HG02571 (cell line): ENCODE data around the gene NRL.
"Not testable (repeated sequence)": the region's sequence is repeated elsewhere in the genome, so short reads cannot be mapped to it uniquely, and the experiment has no call there.

Experiments
- ATAC-seq: cut with Tn5 transposase; IDR thresholded peaks from one replicate; pipeline ENCODE4 v1.9.1; 2021; ENCODE audit warnings: mild to moderate bottlenecking, moderate library complexity; ENCODE audit not compliant: unreplicated experiment

Gene NRL

DNA sequence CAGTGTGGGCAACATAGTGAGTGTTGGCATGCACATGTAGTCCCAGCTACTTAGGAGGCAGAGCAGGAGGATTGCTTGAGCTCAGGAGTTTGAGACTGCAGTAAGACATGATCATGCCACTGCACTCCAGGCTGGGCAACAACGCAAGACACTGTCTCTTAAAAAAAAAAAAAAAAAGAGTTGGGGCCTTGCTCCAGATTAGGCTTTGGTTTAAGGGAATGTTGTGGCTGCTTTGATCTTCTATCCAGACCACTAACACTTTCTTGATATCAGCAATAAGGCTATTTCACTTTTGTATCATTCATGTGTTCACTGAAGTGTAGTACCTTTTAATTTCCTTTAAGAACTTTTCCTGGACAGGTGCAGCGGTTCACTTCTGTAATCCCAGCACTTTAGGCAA is 12.9 kb upstream of the NRL start:
- no peak for ATAC-seq

DNA sequence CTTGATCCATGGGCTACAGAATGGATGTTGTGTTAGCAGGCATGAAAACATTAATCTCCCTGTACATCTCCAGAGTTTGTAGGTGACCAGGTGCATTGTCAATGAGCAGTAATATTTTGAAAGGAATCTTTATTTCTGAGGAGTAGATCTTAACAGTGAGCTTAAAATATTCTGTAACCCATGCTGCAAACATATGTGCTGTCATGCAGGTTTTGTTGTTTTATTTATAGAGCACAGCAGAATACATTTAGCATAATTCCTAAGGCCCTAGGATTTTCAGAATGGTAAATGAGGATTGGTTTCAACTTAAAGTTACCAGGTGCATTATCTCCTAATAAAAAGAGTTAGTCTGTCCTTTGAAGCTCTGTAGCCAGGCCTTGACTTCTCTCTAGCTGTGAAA is 12.2 kb upstream of the NRL start:
- ATAC-seq = no peak

DNA sequence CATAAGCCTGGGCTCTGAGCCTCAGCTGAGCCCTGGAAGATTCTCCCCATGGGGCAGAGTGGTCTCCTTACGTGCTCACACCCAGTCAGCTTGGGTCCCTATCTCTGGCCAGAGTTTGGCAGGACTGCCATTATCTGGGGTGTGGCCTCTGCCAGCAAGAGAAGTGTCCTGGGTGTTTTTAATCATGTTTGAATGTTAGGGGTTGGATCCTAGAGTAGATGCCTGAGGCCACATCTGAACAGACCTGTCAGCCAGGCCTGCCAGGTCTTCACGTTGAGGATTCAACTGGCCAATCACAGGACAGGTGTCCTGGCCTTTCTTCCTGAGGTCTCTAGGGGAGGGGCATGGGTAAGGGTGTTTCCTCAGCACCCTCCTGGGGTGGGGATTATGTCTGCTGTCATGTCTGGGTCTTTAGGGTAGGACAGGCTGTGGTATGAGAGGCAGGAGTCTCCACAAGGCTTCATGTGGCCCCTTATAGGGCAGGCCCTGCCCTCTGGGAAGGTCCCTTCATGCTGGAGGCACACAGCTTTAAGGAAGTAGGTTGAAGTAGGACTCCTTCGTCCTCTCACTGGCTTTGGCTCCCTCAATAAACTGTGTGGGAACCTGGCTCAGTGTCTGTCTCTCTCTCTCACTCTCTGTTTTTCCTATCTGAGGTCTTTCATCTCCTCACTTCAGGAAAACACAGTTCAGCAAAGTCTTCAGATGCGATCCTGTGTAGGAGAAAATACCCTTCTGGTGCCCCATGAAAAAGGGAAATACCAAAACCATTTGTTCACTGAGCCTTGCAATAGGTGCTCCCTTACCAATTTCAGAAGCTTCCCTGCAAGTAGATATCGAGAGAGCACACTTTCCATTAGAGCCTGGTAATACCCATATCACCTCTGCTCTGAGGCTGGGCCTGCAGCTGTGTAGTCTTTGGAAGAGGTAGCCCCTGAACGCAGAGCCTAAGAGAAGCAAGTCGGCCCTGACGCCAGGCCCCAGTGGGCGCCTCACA is 9.0 kb upstream of the NRL start:
- no peak for ATAC-seq

DNA sequence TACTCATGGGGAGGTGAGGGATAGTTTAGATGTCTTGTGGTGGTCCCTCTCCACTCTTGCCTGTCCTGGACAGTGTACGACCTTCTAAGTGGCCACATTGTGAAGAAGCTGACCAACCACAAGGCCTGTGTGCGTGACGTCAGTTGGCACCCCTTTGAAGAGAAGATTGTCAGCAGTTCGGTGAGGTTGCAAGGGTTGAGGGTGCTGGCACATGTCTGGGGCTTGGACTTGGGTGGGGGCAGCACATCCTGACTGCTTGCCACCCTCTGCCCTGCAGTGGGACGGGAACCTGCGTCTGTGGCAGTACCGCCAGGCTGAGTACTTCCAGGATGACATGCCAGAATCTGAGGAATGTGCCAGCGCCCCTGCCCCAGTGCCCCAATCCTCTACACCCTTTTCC is 8.1 kb upstream of the NRL start:
- ATAC-seq = no peak

DNA sequence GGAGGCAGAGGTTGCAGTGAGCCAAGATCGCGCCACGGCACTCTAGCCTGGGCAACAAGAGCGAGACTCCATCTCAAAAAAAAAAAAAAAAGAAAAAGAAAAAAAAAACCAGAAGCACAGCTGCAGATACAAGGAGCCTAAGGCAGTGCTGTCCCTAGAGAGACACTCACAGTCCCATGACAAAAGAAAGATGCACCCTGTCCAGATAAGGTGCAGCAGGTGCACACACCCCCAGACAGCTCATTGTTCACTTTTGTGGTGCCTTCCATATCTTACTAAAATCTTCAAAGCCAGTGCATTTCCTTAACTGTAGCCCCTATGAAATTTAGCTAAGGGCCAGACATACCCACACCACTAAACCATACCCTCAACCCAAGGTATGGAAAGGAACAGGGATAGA is 7.7 kb upstream of the NRL start:
- no peak for ATAC-seq

DNA sequence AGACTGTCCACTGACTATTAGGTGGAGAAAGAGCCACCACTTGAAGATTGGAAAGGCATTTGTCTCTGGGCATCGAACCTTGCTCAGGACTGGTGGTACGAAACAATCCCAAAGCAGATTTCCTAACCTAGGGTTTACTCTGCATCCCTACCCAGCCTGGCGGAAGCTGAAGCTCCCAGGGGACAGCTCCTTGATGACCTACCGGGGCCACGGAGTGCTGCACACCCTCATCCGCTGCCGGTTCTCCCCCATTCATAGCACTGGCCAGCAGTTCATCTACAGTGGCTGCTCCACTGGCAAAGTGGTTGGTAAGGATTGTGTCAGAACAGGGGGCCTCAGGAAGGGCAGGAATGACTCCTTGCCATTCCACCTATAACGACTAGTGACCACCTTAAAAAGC is 6.5 kb upstream of the NRL start:
- no peak for ATAC-seq

DNA sequence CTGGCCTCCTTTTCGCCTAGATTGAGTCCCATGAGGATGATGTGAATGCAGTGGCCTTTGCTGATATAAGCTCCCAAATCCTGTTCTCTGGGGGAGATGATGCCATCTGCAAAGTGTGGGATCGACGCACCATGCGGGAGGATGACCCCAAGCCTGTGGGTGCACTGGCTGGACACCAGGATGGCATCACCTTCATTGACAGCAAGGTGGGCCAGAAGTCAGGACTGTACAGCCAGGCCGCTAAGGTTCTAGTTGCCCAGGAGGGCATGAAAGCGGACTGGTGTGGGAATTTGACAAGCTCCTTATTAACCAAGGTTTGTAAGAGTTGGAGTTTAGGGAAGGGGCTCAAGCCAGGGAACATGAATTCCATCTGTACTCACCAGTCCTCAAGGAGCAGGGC is 4.9 kb upstream of the NRL start:
- no peak for ATAC-seq

DNA sequence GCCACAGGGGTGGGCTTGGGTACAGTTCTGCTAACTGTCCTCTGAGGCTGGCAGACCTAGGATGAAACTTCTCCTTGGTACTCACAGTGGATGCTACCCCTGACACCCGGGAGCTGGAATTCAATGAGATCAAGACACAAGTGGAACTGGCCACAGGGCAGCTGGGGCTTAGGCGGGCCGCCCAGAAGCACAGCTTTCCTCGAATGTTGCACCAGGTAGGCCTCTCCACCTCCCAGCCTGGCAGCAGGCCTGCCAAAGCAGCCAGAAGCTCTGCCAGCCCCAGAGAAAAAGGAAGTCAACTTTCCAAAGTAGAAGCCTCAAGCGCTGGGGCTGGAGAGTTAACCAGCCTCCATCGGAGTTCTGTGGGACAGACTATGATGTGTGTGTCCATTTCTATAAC is 2.4 kb upstream of the NRL start:
- no peak for ATAC-seq

DNA sequence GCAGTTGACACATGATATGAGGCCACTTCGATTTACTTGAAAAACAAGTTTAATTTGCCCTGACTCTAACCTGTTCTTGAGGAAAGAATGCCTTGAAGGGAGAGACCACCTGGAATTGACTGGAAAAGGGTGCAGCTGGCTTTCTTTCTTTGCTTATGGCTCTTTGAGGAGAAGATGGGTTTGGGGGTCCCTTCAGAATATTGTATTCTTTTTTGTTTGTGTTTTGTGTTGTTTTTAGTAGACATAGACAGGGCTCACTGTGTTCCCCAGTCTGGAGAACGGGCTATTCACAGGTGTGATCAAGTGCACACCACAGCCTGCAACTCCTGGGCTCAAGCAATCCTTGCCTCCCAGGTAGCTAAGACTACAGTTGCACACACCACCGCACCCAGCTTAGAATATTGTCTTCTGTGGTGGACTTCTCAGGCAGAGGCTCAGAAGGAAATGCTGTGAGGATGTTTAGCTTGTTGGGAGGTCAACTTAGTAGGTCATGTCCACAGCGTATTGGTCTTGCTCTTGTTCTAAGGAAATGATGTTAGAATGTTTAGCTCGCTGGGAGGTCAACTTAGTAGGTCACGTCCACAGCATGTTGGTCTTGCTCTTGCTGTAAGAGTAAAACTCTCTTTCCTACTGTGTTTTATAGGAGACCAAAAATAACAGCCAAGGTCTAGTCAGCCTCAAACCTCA is 1.5 kb upstream of the NRL start:
- ATAC-seq = no peak

DNA sequence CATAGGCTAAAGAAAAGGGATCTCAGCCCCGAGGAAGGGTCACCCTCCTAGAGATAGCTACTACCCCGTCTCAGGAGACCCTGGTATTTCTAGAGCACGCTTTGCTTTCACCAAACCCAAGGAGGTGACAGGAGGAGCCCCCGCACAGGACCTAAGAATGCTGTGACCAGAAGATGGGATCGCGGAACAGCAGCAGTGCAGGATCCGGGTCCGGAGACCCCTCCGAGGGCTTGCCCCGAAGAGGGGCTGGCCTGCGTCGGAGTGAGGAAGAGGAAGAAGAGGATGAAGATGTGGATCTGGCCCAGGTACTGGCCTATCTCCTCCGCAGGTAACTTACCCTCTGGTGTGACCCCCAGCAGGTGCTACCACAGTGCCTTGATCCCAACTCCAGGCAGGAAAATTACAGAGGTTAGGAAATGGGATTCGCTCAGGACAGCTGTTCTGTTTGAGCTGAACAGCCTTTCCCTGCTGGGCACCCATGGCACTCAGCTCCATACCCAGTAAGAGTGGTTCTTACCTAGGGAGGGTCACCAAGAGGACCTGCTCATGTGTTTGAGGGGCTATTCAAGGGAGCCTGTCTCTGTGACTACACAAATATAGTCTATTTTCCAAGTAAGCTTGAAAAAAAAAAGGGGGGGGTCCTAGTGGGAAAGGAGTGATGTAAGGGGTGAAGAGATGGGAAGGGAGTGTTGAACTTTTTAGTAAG is 826 bp upstream of the NRL start:
- no peak for ATAC-seq

DNA sequence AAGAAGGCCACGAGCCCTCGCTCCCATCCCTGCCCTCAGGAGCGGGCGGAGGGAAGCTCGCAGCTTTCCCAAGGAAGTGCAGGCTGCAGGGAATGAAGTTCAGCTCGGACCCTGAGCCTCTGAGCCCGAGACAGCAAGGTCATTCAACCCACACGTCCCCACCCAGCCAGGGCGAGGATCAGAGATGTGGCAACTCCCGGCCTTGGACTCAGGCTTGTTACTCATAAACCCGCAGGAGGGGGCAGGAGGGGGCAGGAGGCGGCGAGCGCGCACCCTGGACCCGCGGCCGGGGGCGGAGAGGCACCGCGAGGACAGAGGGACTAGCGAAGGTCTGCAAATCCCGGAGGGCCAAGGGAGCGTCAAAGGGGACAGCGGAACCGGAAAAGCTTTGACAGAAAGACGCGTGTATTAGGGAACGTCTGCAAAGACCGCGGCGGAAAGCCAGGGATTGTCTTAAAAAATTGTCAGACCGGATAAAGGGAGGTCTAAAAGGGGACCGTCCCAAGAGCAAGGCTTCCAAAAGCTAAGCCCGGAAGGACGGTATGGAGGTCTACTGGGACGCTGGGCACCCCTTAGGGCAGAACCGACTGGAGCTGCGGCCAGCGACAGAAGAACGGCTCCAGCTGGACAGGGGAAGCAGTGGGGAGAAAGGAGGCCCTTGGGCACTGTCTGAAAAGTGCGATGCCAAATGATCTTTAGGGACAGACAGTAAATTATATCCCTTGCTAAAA is 783 bp downstream of the NRL start:
- peak; percentile 27 for ATAC-seq

DNA sequence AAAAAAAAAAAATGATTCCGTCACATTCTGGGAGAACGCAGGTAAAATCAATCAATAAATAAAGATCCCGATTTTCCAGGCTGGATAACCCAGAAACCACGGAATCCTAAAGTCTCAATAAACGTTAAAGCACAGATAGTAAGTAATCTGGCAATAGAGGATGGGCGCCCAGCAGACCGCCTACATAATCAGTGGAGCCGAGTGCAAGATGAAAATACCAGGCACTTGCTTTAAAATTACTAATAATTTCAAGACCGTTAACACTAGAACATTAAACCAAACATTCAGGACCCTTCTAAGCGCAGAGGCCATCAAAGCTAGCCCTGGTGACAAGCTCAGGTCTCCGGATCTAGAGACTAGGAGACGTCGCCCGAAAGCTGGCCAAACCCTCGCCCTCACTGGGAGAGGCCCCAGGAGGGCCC is 1.4 kb downstream of the NRL start:
- ATAC-seq = no peak

DNA sequence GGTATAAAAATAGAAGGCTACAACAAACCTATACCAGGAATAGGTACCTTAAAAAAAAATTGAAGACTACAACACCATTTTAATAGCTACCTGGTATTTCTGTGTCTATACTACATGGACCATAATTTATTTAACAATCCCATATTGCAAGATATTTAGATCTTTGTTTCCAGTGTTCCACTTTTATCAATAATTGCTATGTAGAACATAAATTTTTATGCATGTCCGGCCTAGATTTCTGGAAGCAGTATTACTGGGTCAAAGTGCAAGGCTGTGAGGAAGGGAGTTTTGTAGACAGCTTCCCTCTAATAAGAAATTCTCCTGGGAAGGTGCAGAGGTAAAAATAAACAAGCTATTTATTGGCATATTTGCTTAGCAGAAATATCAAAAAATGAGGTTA is 4.2 kb downstream of the NRL start:
- no peak for ATAC-seq

DNA sequence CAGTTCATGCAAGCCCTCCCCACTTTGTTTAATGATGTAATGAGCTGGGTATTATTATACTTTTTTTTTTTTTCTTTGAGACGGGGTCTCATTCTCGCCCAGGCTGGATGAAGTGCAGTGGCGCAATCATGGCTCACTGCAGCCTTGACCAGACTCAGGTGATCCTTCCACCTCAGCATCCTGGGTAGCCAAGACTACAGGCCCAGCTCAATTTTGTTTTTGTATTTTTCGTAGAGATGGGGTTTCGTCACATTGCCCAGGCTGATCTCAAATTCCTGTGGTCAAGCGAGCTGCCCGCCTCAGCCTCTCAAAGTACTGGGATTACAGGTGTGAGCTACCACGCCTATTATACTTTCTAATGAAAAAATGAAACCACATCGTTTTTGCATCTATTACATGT is 4.7 kb downstream of the NRL start:
- ATAC-seq = no peak

DNA sequence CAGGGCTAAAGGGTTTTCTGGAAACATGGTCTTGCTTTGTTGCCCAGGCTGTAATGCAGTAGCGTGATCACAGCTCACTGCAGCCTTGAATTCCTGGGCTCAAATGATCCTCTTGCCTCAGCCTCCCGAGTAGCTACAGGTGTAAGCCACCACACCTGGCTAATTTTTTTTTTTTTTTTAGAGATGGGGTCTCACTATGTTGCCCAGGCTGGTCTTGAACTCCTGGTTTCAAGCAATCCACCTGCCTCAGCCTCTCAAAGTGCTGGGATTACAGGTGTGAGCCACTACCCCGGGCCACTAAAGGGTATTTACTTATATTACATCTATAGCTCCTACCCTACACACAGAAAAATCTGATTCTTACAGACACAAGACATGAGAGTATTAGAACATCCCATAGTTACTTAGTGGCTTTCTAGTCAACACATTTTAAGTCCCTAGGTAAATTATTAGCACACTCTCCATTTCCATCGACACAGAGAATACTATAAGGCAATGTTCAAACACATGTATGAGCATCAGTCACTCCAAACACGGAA is 6.3 kb downstream of the NRL start:
- peak; percentile 10 for ATAC-seq

DNA sequence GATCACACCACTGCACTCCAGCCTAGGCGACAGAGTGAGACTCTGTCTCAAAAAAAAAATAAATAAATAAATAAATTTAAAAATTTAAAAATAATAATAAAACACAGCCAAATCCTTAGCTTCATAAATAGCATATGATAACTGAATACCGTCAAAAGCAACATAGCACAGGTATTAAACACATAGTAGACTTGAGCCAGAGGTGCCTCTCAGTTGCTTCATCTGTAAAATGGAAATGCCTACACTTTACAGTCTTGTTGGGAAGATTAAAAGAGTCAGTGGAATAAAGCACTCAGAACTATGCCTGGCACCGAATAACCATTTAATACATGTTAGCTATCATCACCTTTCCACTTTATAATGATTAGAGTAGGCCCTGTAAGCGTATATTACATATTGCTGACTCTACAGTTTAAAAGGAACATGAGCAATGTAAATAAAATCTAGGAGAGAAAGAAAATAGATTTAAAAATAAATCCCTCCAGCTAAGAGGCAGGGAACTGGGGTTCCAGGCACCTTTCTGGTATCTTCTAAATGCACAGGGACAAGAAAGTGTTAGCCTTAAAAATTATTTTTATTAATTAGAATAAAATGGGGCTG is 8.0 kb downstream of the NRL start:
- no peak for ATAC-seq

DNA sequence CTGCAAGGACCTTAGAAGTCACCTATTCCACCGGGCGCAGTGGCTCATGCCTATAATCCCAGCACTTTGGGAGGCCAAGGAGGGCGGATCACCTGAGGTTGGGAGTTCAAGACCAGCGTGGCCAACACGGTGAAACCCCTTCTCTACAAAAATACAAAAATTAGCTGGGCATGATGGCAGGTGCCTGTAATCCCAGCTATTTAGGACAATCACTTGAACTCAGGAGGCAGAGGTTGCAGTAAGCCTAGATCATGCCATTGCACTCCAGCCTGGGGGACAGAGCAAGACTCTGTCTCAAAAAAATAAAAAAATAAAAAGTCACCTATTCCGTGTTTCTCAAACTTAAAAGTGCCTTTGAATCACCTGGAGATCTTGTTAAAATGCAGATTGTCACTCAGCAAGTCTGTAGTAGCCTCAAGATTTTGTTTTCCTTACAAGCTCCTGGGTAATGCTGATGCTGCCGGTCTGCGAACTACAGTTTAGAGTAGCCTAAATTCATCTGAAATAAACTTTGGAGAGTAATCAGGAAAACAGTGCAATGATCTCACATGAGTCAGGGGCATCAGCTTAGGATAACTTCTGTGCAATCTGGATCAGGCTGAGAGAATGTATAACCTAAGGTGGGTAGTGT is 9.0 kb downstream of the NRL start:
- ATAC-seq = not testable (repeated sequence)

DNA sequence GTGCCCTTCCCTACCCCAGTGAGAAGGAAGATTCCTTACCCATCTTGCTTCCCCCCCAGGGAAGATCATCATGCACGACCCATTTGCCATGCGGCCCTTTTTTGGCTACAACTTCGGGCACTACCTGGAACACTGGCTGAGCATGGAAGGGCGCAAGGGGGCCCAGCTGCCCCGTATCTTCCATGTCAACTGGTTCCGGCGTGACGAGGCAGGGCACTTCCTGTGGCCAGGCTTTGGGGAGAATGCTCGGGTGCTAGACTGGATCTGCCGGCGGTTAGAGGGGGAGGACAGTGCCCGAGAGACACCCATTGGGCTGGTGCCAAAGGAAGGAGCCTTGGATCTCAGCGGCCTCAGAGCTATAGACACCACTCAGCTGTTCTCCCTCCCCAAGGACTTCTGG is 11.3 kb downstream of the NRL start:
- no peak for ATAC-seq

DNA sequence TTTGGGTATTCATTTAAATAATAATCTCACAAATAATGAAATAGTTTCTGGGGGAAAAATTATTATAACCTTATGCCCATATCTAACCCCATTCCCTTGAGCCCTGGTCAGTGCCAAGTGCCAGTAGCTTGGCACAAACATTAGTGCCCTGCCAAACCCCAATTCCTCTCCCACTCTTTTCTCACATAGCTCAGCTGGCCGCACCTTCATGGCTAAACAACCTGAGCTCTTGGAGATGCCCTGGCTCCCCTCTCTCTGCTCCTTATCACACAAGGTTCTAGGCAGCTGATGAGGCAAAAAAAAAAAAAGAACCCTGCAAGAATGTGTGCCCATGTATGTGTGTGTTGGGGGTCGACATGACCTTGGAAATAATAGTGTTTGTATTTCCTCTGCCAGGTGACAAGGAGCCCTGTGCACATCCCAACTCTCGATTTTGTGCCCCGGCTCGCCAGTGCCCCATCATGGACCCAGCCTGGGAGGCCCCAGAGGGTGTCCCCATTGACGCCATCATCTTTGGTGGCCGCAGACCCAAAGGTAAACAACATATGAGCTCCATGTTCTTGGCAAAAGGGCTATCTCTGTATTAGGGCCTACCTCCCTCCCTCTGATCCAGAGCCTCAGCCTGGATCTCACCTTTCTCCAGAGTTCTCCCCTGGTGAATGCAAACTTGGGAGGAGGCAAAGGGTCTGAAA is 12.2 kb downstream of the NRL start:
- no peak for ATAC-seq
